ENCODE data around the gene FOXP1. TPM values are rescaled to one million over a fixed set of nuclear protein-coding genes. Genes with fewer than 3 reads are reported as not detected.

The FOXP1 gene
- total RNA-seq, 2 donors from 2014 or later: 41.7 to 94.3 TPM

GRCh38 chr3:71122641-71123040 lies 460.9 kb downstream of the FOXP1 start:
- no peak for DNase-seq
- Histone ChIP-seq H3K27me3 (ENCODE audit: control insufficient read depth, insufficient read depth, low read length, poor library complexity, severe bottlenecking) (no peaks in the 10 kb centered on the region), H3K4me1 (ENCODE audit: control insufficient read depth, insufficient read depth, low read length) (peaks cover 3% of the 10 kb centered on the region), H3K9ac (ENCODE audit: extremely low read depth, low read length, poor library complexity, severe bottlenecking) (no peak overlapping the region), H3K9me3 (ENCODE audit: control insufficient read depth, low read length) (no peaks in the 10 kb centered on the region), H3K27ac (ENCODE audit: low read depth, low read length) (no peak overlapping the region), H3K4me3 (ENCODE audit: low read length) (no peak overlapping the region), H3K36me3 (ENCODE audit: control insufficient read depth, insufficient read depth, low read length) (no peaks in the 10 kb centered on the region)
- Mint-ChIP-seq H3K9me3 (no peaks in the 10 kb centered on the region), H3K4me3 (no peak overlapping the region), H3K4me1 (peaks cover 25% of the 10 kb centered on the region), H3K27ac (no peak overlapping the region), H3K36me3 (ENCODE audit: low read depth) (no peaks in the 10 kb centered on the region), H3K27me3 (ENCODE audit: insufficient read depth) (no peaks in the 10 kb centered on the region)
- no peak for TF ChIP-seq CTCF (conservative IDR thresholded peaks at IDR 0.05)
- 86 to 91% methylated on average over 3 to 4 of the region's 4 CpGs for WGBS, 2 experiments (ENCODE audit: insufficient coverage in 1 of 2, insufficient read length in 1 of 2)

DNA sequence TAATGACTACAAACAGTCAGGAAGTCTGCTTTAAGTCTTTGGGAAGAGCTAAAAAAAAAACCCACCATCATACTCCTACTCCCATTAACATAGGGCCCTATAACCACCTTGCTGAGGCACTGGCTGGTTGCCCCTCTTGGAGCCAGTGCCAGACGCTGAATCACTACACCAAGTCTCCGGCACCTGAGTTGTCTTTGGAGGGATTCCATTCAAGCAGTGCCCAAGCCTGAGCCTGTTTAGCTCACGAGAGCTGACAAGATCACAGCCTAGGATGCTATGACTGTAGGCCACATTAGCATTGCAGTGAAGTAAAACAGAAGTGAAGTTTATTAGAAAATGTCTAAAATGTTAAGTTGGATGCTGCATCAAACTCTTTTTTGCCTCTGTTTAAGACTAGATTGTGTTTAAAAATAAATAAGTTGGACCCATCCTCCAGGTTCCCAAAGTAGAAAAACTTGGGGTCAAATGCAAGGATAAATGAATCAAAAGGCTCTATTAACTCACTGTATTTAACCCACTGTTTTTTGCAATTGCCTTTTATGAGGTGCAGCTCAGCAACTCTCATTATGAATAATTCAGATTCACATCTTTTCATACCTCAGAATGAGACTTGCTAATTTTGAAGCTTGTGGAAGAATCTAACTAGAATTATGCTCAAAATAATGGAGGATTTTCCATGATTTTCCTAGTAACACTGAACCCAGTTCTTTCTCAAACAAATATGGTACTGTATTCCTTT lies 461.9 kb downstream of the FOXP1 start:
- Mint-ChIP-seq H3K9me3 (no peaks in the 10 kb centered on the region), H3K4me3 (no peak overlapping the region), H3K27ac (no peak overlapping the region), H3K4me1 (peaks cover 17% of the 10 kb centered on the region), H3K27me3 (ENCODE audit: insufficient read depth) (no peaks in the 10 kb centered on the region), H3K36me3 (ENCODE audit: low read depth) (no peaks in the 10 kb centered on the region)
- 79 to 95% methylated on average over 3 of the region's 3 CpGs for WGBS, 2 experiments (ENCODE audit: insufficient coverage in 1 of 2, insufficient read length in 1 of 2)
- no peak overlapping the region for H3K4me3 ChIP-seq (ENCODE audit: low read length)
- no peak for DNase-seq
- no peaks in the 10 kb centered on the region for H3K4me1 ChIP-seq (ENCODE audit: control insufficient read depth, insufficient read depth, low read length)
- H3K27ac ChIP-seq (ENCODE audit: low read depth, low read length): no peak overlapping the region
- no peaks in the 10 kb centered on the region for H3K9me3 ChIP-seq (ENCODE audit: control insufficient read depth, low read length)
- no peaks in the 10 kb centered on the region for H3K36me3 ChIP-seq (ENCODE audit: control insufficient read depth, insufficient read depth, low read length)
- no peak overlapping the region for H3K9ac ChIP-seq (ENCODE audit: extremely low read depth, low read length, poor library complexity, severe bottlenecking)
- no peaks in the 10 kb centered on the region for H3K27me3 ChIP-seq (ENCODE audit: control insufficient read depth, insufficient read depth, low read length, poor library complexity, severe bottlenecking)
- TF ChIP-seq CTCF (conservative IDR thresholded peaks at IDR 0.05): no peak

DNA sequence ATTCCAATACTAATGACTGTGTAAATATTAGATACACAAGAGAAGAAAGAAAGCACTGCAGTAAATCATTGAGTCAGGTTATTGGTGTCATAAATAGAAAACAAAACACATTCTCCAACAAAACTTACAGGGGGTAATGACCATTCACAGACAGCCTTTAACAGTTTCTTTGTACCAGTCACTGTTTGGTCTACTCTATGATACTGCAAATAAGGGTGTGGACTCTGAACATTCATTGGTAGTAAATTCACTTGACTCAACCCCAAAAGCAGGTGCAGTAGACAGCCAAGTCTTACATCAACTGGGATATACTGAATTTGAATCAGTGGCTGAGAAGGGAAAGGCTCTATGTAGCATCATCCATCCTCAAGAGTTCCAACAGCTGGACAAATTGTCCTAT lies 463.5 kb downstream of the FOXP1 start:
- TF ChIP-seq CTCF (conservative IDR thresholded peaks at IDR 0.05): no peak
- peaks cover 17% of the 10 kb centered on the region for H3K4me1 Mint-ChIP-seq

More for the DNA sequence above, 463.5 kb downstream of the FOXP1 start:
- Mint-ChIP-seq H3K4me3 (no peak overlapping the region), H3K9me3 (no peaks in the 10 kb centered on the region), H3K36me3 (ENCODE audit: low read depth) (no peaks in the 10 kb centered on the region), H3K27ac (no peak overlapping the region), H3K27me3 (ENCODE audit: insufficient read depth) (no peaks in the 10 kb centered on the region)
- Histone ChIP-seq H3K9ac (ENCODE audit: extremely low read depth, low read length, poor library complexity, severe bottlenecking) (no peak overlapping the region), H3K27me3 (ENCODE audit: control insufficient read depth, insufficient read depth, low read length, poor library complexity, severe bottlenecking) (no peaks in the 10 kb centered on the region), H3K36me3 (ENCODE audit: control insufficient read depth, insufficient read depth, low read length) (no peaks in the 10 kb centered on the region), H3K4me3 (ENCODE audit: low read length) (no peak overlapping the region), H3K4me1 (ENCODE audit: control insufficient read depth, insufficient read depth, low read length) (no peaks in the 10 kb centered on the region), H3K27ac (ENCODE audit: low read depth, low read length) (no peak overlapping the region), H3K9me3 (ENCODE audit: control insufficient read depth, low read length) (no peaks in the 10 kb centered on the region)
- DNase-seq: no peak
